Measurements from ENCODE around the gene CHRM5. TPM values are rescaled to one million over a fixed set of nuclear protein-coding genes. Genes with fewer than 3 reads are reported as not detected.

CHRM5 gene
- total and polyA plus RNA-seq, 2 donors (not counting 1 experiment from before 2014, with no cell fraction given): not detected

DNA sequence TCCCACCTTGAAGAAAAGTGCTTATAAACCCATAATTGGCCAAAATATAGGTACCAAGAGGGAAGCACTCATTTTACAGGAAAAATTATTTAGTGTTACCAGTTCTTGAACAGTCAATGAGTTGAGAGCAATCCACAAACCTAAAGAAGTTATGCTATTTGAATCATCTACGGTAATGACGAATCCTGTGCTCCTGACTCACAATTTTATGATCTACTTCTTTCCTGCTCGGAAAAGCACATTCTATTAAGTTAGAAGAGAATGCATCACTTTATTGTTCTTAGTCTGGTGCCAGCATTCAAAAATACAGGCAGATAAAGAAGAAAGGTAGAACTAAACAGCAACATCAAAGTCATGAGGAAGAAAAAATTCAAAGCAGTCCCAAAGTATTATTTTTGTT lies 33.2 kb downstream of the CHRM5 start:
- no peak for ATAC-seq (ENCODE audit: low read depth)
- no peaks in the 10 kb centered on the region for H3K27me3 Mint-ChIP-seq
- WGBS (ENCODE audit: insufficient coverage): no CpG with 5 or more reads among the region's 3 CpGs
- no peak overlapping the region for H3K27ac Mint-ChIP-seq
- H3K36me3 ChIP-seq (replicated peaks in 1 of 2; ENCODE audit: control extremely low read depth in 1 of 2, control insufficient read depth in 1 of 2, extremely low read depth in 1 of 2, insufficient read depth in 2 of 2, low read length in 1 of 2): no peaks in the 10 kb centered on the region
- POLR2A ChIA-PET: no interaction called here
- H3K4me3 ChIP-seq (ENCODE audit: control extremely low read depth in 1 of 5, extremely low read depth in 1 of 5, insufficient read depth in 1 of 5, low read depth in 2 of 5, low read length in 4 of 5): no peak overlapping the region
- H3K27me3 ChIP-seq (replicated peaks in 1 of 4; ENCODE audit: control extremely low read depth in 1 of 4, control insufficient read depth in 3 of 4, insufficient read depth in 4 of 4, low read length in 3 of 4): no peaks in the 10 kb centered on the region
- no peaks in the 10 kb centered on the region for H3K9me3 Mint-ChIP-seq (ENCODE audit: insufficient read depth)
- no peak for TF ChIP-seq EZH2 (IDR thresholded peaks at IDR 0.05; ENCODE audit: borderline replicate concordance, insufficient read depth, low read depth, low read length, poor library complexity, severe bottlenecking)
- TF ChIP-seq CTCF (IDR thresholded peaks at IDR 0.05): no peak
- no peak overlapping the region for H3K4me2 ChIP-seq (replicated peaks; ENCODE audit: low read depth, low read length, poor library complexity, severe bottlenecking)
- H4K20me1 ChIP-seq (ENCODE audit: control insufficient read depth, insufficient read depth, low read length, poor library complexity, severe bottlenecking): no peaks in the 10 kb centered on the region
- no peak overlapping the region for H2AFZ ChIP-seq (ENCODE audit: insufficient read depth, low read depth, low read length, poor library complexity, severe bottlenecking)
- no peaks in the 10 kb centered on the region for H3K4me1 ChIP-seq (ENCODE audit: control insufficient read depth in 2 of 2, insufficient read depth in 2 of 2, low read length in 2 of 2)
- intact Hi-C loops (cut with micrococcal nuclease): no loop called here
- H3K79me2 ChIP-seq (ENCODE audit: control insufficient read depth, insufficient read depth, low read length): no peaks in the 10 kb centered on the region
- H3K4me1 Mint-ChIP-seq: no peaks in the 10 kb centered on the region
- no peak overlapping the region for H3K4me3 Mint-ChIP-seq
- CTCF ChIA-PET: no interaction called here
- no peaks in the 10 kb centered on the region for H3K9me3 ChIP-seq (ENCODE audit: control extremely low read depth in 1 of 3, control insufficient read depth in 2 of 3, insufficient read depth in 1 of 3, low read length in 2 of 3)
- no peak for DNase-seq
- H3K9ac ChIP-seq (ENCODE audit: low read length): no peak overlapping the region
- H3K27ac ChIP-seq (ENCODE audit: low read length in 2 of 2): no peak overlapping the region

DNA sequence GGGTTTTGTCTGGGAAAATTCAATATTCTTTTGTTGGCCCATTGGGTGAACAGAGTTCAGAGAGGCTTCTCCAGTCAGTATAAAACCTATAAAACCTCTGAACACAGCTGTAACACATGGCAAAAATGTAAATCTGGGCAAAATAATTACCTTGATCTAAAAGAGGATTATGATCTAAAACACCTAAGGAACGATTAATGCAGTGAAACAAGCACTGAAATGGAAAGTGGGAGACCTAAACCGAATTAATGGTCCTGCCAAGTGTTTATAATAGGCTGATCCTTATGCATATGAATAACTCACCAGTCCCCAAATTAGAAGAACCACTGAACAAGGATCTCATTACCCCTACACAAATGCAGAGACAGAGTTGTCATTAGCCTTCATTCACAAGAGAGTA lies 38.1 kb downstream of the CHRM5 start:
- Histone ChIP-seq H3K9me3 (ENCODE audit: control extremely low read depth in 1 of 3, control insufficient read depth in 2 of 3, insufficient read depth in 1 of 3, low read length in 2 of 3) (no peaks in the 10 kb centered on the region), H3K79me2 (ENCODE audit: control insufficient read depth, insufficient read depth, low read length) (no peaks in the 10 kb centered on the region), H3K36me3 (replicated peaks in 1 of 2; ENCODE audit: control extremely low read depth in 1 of 2, control insufficient read depth in 1 of 2, extremely low read depth in 1 of 2, insufficient read depth in 2 of 2, low read length in 1 of 2) (no peaks in the 10 kb centered on the region), H3K4me1 (ENCODE audit: control insufficient read depth in 2 of 2, insufficient read depth in 2 of 2, low read length in 2 of 2) (no peaks in the 10 kb centered on the region), H3K9ac (ENCODE audit: low read length) (no peak overlapping the region), H3K4me2 (replicated peaks; ENCODE audit: low read depth, low read length, poor library complexity, severe bottlenecking) (no peak overlapping the region), H4K20me1 (ENCODE audit: control insufficient read depth, insufficient read depth, low read length, poor library complexity, severe bottlenecking) (no peaks in the 10 kb centered on the region), H3K27me3 (replicated peaks in 1 of 4; ENCODE audit: control extremely low read depth in 1 of 4, control insufficient read depth in 3 of 4, insufficient read depth in 4 of 4, low read length in 3 of 4) (no peaks in the 10 kb centered on the region), H3K4me3 (ENCODE audit: control extremely low read depth in 1 of 5, extremely low read depth in 1 of 5, insufficient read depth in 1 of 5, low read depth in 2 of 5, low read length in 4 of 5) (no peak overlapping the region), H2AFZ (ENCODE audit: insufficient read depth, low read depth, low read length, poor library complexity, severe bottlenecking) (no peak overlapping the region), H3K27ac (ENCODE audit: low read length in 2 of 2) (no peak overlapping the region)
- ChIA-PET CTCF (no interaction called here), POLR2A (no interaction called here)
- no peak overlapping the region for H3K4me3 Mint-ChIP-seq
- ATAC-seq (ENCODE audit: low read depth): no peak
- H3K27me3 Mint-ChIP-seq: no peaks in the 10 kb centered on the region
- intact Hi-C loops (cut with micrococcal nuclease): no loop called here
- no peaks in the 10 kb centered on the region for H3K9me3 Mint-ChIP-seq (ENCODE audit: insufficient read depth)
- H3K27ac Mint-ChIP-seq: no peak overlapping the region
- no peak for DNase-seq
- WGBS (ENCODE audit: insufficient coverage): no CpG with 5 or more reads among the region's 2 CpGs
- no peaks in the 10 kb centered on the region for H3K4me1 Mint-ChIP-seq
- TF ChIP-seq EZH2 (IDR thresholded peaks at IDR 0.05; ENCODE audit: borderline replicate concordance, insufficient read depth, low read depth, low read length, poor library complexity, severe bottlenecking): no peak
- no peak for TF ChIP-seq CTCF (IDR thresholded peaks at IDR 0.05)

All from B cell (primary cell).